ENCODE data around the gene CSNK2A1. TPM values are rescaled to one million over a fixed set of nuclear protein-coding genes. Genes with fewer than 3 reads are reported as not detected.

CSNK2A1 gene
- total and polyA plus RNA-seq, 3 donors from 2014 or later = 143 to 192 (median 172) TPM

DNA sequence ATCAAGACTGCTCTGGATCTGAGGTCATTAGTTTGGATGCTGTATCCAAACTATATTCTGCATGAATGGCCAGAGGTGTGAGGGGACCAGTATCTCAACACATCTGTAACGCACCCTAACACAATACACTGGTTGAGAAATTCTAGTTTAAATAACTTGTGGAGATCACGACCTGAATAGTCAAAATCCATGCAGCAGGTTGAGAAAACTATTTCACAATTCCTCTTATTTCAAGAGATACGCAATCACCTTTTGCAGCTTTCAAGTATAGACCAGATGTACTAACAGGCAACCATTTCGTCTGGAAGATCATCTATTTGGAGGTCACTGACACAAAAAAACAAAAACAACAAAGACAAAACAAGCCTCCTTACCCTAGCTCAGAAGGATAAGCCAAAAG is 11.1 kb downstream of the CSNK2A1 start:
- H3K4me3 ChIP-seq = no peak overlapping the region
- peaks cover 28% of the 10 kb centered on the region for H3K4me1 ChIP-seq
- 72 to 76% methylated on average over 4 of the region's 4 CpGs for WGBS, 2 donors

DNA sequence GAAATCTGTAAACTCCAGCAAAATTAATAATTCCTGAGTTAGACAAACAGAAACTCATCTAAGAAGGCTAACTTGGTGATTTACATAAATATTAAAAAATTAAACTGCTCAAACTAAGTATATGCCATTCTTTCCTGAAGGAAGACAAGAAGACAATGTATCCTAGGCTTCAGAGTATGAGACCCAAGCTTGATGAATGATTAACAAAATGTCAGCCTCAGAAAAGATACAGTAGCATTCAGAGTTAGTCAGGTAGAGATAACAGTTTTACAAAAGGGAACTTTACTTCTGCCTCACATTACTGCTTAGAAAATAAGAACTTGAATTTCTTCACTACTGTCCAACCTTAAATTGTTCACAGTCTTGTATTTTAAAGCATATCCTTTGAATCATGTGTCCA is 12.0 kb downstream of the CSNK2A1 start:
- no peaks in the 10 kb centered on the region for H3K9me3 ChIP-seq
- TF ChIP-seq POLR2A (IDR thresholded peaks at IDR 0.05) (no peak), CTCF (IDR thresholded peaks at IDR 0.05) (no peak)
- no peaks in the 10 kb centered on the region for H3K27me3 ChIP-seq
- no peak overlapping the region for H3K27ac ChIP-seq
- DNase-seq = no peak
- H3K4me3 ChIP-seq = no peak overlapping the region
- peaks cover 25% of the 10 kb centered on the region for H3K4me1 ChIP-seq
- intact Hi-C loops (cut with DNase I; ENCODE audit: low total_unique reads) = no loop called here
- no peaks in the 10 kb centered on the region for H3K36me3 ChIP-seq (ENCODE audit: low read depth, missing control alignments)

More for the DNA sequence above, 11.1 kb downstream of the CSNK2A1 start:
- no peak overlapping the region for H3K27ac ChIP-seq
- intact Hi-C loops (cut with DNase I; ENCODE audit: low total_unique reads) = no loop called here
- TF ChIP-seq POLR2A (IDR thresholded peaks at IDR 0.05) = no peak
- no peaks in the 10 kb centered on the region for H3K9me3 ChIP-seq
- no peaks in the 10 kb centered on the region for H3K27me3 ChIP-seq
- DNase-seq = no peak
- H3K36me3 ChIP-seq (ENCODE audit: low read depth, missing control alignments) = no peaks in the 10 kb centered on the region

- Histone ChIP-seq H3K9me3 (no peaks in the 10 kb centered on the region), H3K36me3 (ENCODE audit: low read depth, missing control alignments) (no peaks in the 10 kb centered on the region), H3K27ac (no peak overlapping the region), H3K27me3 (no peaks in the 10 kb centered on the region), H3K4me1 (peaks cover 15% of the 10 kb centered on the region), H3K4me3 (no peak overlapping the region)
- WGBS, 2 donors = 87 to 99% methylated on average over 6 of the region's 6 CpGs
- TF ChIP-seq CTCF (IDR thresholded peaks at IDR 0.05) (no peak), POLR2A (IDR thresholded peaks at IDR 0.05) (no peak)
- intact Hi-C loops (cut with DNase I; ENCODE audit: low total_unique reads) = no loop called here
- no peak for DNase-seq
Observed at GRCh38 chr20:530321-530720, 13.3 kb downstream of the CSNK2A1 start.

GRCh38 chr20:528923-529604 is 14.5 kb downstream of the CSNK2A1 start:
- intact Hi-C loops (cut with DNase I; ENCODE audit: low total_unique reads) = no loop called here
- peaks cover 15% of the 10 kb centered on the region for H3K4me1 ChIP-seq
- no peaks in the 10 kb centered on the region for H3K9me3 ChIP-seq
- no peaks in the 10 kb centered on the region for H3K27me3 ChIP-seq
- TF ChIP-seq POLR2A (IDR thresholded peaks at IDR 0.05) (no peak), CTCF (IDR thresholded peaks at IDR 0.05) (no peak)
- H3K27ac ChIP-seq = no peak overlapping the region
- no peak for DNase-seq
- no peak overlapping the region for H3K4me3 ChIP-seq
- H3K36me3 ChIP-seq (ENCODE audit: low read depth, missing control alignments) = no peaks in the 10 kb centered on the region
- WGBS, 2 donors = 95 to 96% methylated on average over 7 of the region's 7 CpGs

GRCh38 chr20:527571-527886 is 16.1 kb downstream of the CSNK2A1 start:
- Histone ChIP-seq H3K27me3 (no peaks in the 10 kb centered on the region), H3K4me1 (peaks cover 14% of the 10 kb centered on the region), H3K9me3 (no peaks in the 10 kb centered on the region), H3K36me3 (ENCODE audit: low read depth, missing control alignments) (no peaks in the 10 kb centered on the region), H3K4me3 (no peak overlapping the region), H3K27ac (no peak overlapping the region)
- intact Hi-C loops (cut with DNase I; ENCODE audit: low total_unique reads) = no loop called here
- no peak for TF ChIP-seq CTCF (IDR thresholded peaks at IDR 0.05)
- no peak for TF ChIP-seq POLR2A (IDR thresholded peaks at IDR 0.05)
- 95 to 98% methylated on average over 2 of the region's 2 CpGs for WGBS, 2 donors
- DNase-seq = no peak

All from testis (tissue), 3 donors.